Measurements from ENCODE around the gene C1orf159. TPM values are rescaled to one million over a fixed set of nuclear protein-coding genes. Genes with fewer than 3 reads are reported as not detected.
A peak's percentile ranks its signal among the peaks of the same experiment; 100 is the strongest.

The C1orf159 gene
- total and polyA plus RNA-seq, 9 of the 15 experiments (the other 6 are each of a cell fraction or from before 2014, with no cell fraction given): 0.28 to 54.9 (median 10.6) TPM

DNA sequence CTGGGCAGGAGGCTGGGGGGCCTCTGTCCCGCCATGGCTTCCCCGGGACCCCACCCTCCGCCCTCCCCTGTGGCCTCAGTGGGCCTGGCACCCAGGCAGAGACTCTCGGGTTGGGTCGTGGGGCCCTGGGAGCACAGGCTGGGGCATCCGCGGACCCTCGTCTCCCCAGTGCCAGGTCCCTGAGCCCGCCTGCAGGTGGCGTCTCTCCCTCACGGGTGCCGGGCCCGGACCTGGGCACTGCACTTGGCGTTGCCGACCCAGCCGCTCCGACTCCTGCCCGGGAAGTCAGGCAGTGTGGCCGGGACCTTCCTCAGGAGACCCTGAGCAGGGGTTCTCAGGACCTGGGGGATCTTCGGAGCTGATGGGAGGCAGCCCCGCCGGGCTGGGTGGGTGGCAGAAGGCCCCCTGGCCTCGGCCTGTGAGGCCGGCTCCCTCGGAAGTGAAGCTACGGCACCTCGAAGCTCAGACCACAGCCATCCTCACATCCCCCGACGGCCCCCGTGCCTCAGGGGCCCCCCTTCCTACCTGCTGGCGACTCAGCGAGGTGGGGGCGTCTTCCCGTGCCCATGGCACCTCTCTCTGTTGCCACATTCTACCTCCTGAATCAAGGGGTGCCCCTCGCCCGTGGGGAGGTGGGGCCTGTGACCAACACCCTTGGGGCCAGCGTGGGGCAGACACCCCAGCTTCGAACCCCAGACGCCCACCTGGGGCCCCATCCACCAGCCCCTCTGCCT is 6.4 kb upstream of the C1orf159 start:
- ChIA-PET POLR2A (interaction anchor here (0.6 to 1.2 kb wide), 3 partner anchors 109 to 761 kb away, joined by 3 to 5 read pairs (median 4); no protein-coding TSS in a partner anchor), CTCF (ENCODE audit: low intra/inter-chr PET ratio) (interaction anchor here (0.6 to 1.7 kb wide), 6 partner anchors 86 to 227 kb away, joined by 3 to 12 read pairs (median 3); partner anchors contain the start of gene DVL1)
- FAIRE-seq (no peak), DNase-seq (ENCODE audit: extremely low read depth in 1 of 4, low spot score in 3 of 4) (peak; percentile 69 to 82 (median 82)), ATAC-seq (peak; percentile 95)
- peaks cover 9% of the 10 kb centered on the region for H3K9me3 ChIP-seq (replicated peaks; ENCODE audit: control insufficient read depth, insufficient read depth, low read depth, low read length)
- H3K36me3 ChIP-seq (ENCODE audit: control insufficient read depth, insufficient read depth, low read length): no peaks in the 10 kb centered on the region
- no peak overlapping the region for H3K4me2 ChIP-seq (ENCODE audit: insufficient read depth, low read length)
- 16% methylated on average over 38 of the region's 39 CpGs for WGBS (ENCODE audit: insufficient coverage, low coverage, missing lambda C conversion rate)
- peaks cover 4% of the 10 kb centered on the region; the same call in 1 of the 2 replicates for H4K20me1 ChIP-seq (replicated peaks; ENCODE audit: control insufficient read depth, insufficient read depth, low read length)
- H3K27me3 ChIP-seq (ENCODE audit: control insufficient read depth in 2 of 2, insufficient read depth in 2 of 2, low read length in 2 of 2): peaks cover 24 to 70% of the 10 kb centered on the region in 2 experiments; a peak in 4 of 5 replicates
- H3K4me1 ChIP-seq (replicated peaks in 1 of 2; ENCODE audit: control insufficient read depth in 2 of 2, insufficient read depth in 2 of 2, low read length in 2 of 2): peaks cover 0 to 53% of the 10 kb centered on the region in 2 experiments; a peak in 3 of 5 replicates
- no peak overlapping the region for H3K27ac ChIP-seq (ENCODE audit: extremely low read depth, low read depth, low read length)
- H3K9me1 ChIP-seq (ENCODE audit: control insufficient read depth, insufficient read depth, low read length): no peaks in the 10 kb centered on the region
- no TSS peak for BruUV-seq (replicated peaks)
- intact Hi-C loops (cut with micrococcal nuclease): loop anchor here (2.0 to 5.0 kb wide), 4 partner anchors 85 to 169 kb away; partner anchors contain the start of genes B3GALT6, SDF4 and TNFRSF18
- peak overlapping the region in 1 of 2 experiments; percentile 68; a peak in 1 of 4 replicates for H3K9ac ChIP-seq (ENCODE audit: insufficient read depth in 1 of 2, low read depth in 2 of 2, low read length in 2 of 2)
- in situ Hi-C loops (cut with MboI): no loop called here
- H2AFZ ChIP-seq (ENCODE audit: low read depth, low read length): peak overlapping the region; percentile 62; the same call in 1 of the 2 replicates
- no peak overlapping the region for H3K4me3 ChIP-seq
- H3K79me2 ChIP-seq (ENCODE audit: control insufficient read depth, insufficient read depth, low read length): no peaks in the 10 kb centered on the region
- TF ChIP-seq BDP1 (IDR thresholded peaks at IDR 0.05; ENCODE audit: insufficient read depth, insufficient read length) (no peak), JUND (IDR thresholded peaks at IDR 0.05; ENCODE audit: borderline replicate concordance, low read depth, low read length) (peak; percentile 17; the same call in 1 of the 2 replicates), JUND (tag; IDR thresholded peaks at IDR 0.05; ENCODE audit: borderline replicate concordance, low read depth, low read length) (no peak), ATF7 (IDR thresholded peaks at IDR 0.05) (peak; percentile 38; the same call in 1 of the 2 replicates), HNRNPL (IDR thresholded peaks at IDR 0.05; ENCODE audit: low read depth, low read length) (peak; percentile 94), GABPB1 (CRISPR knock-in tag; IDR thresholded peaks at IDR 0.05) (0 out of 2 replicates have a peak, but pooled peaks have one; percentile 46), ZNF830 (CRISPR knock-in tag; IDR thresholded peaks at IDR 0.05) (no peak), JUN (IDR thresholded peaks at IDR 0.05; ENCODE audit: borderline replicate concordance, low read depth, low read length) (no peak), JUN (CRISPR knock-in tag; IDR thresholded peaks at IDR 0.05; ENCODE audit: borderline replicate concordance) (no peak), MAFK (IDR thresholded peaks at IDR 0.05; ENCODE audit: low read length) (peak; percentile 7; the same call in 1 of the 2 replicates), ADNP (tag; IDR thresholded peaks at IDR 0.05) (no peak), RB1 (IDR thresholded peaks at IDR 0.05; ENCODE audit: low read depth) (peak; percentile 84), ZNF77 (CRISPR knock-in tag; IDR thresholded peaks at IDR 0.05) (no peak), POU5F1 (IDR thresholded peaks at IDR 0.05; ENCODE audit: borderline replicate concordance, low read depth, low read length, partially characterized antibody) (no peak), TEAD2 (tag; IDR thresholded peaks at IDR 0.05) (no peak), RBFOX2 (IDR thresholded peaks at IDR 0.05; ENCODE audit: low read depth, low read length) (peak; percentile 32; the same call in 1 of the 2 replicates), KDM2B (CRISPR knock-in tag; IDR thresholded peaks at IDR 0.05) (0 out of 2 replicates have a peak, but pooled peaks have one; percentile 15), FUS (optimal IDR thresholded peaks at IDR 0.05; ENCODE audit: low read depth, low read length) (peak; percentile 75)
- TF ChIP-seq, protein P1, sequence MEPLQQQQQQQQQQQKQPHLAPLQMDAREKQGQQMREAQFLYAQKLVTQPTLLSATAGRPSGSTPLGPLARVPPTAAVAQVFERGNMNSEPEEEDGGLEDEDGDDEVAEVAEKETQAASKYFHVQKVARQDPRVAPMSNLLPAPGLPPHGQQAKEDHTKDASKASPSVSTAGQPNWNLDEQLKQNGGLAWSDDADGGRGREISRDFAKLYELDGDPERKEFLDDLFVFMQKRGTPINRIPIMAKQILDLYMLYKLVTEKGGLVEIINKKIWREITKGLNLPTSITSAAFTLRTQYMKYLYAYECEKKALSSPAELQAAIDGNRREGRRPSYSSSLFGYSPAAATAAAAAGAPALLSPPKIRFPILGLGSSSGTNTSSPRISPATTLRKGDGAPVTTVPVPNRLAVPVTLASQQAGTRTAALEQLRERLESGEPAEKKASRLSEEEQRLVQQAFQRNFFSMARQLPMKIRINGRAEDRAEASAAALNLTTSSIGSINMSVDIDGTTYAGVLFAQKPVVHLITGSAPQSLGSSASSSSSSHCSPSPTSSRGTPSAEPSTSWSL (CRISPR knock-in tag; IDR thresholded peaks at IDR 0.05; ENCODE audit: borderline replicate concordance): no peak
- TF ChIP-seq, protein P2, sequence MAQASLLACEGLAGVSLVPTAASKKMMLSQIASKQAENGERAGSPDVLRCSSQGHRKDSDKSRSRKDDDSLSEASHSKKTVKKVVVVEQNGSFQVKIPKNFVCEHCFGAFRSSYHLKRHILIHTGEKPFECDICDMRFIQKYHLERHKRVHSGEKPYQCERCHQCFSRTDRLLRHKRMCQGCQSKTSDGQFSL (CRISPR knock-in tag; IDR thresholded peaks at IDR 0.05): peak; percentile 55; the same call in 1 of the 2 replicates
- TF ChIP-seq, protein P2 (tag; IDR thresholded peaks at IDR 0.05): no peak
